Pulmonary artery endothelial cell (primary cell): ENCODE measurements around the gene TCF7L2. TPM values are rescaled to one million over a fixed set of nuclear protein-coding genes. Genes with fewer than 3 reads are reported as not detected.
"Not testable (repeated sequence)": the region's sequence is repeated elsewhere in the genome, so short reads cannot be mapped to it uniquely, and the experiment has no call there.

Experiments
- DNase-seq: peaks from one replicate; pipeline ENCODE4 v3.0.0-alpha.2; 2011; ENCODE audit warnings: low read depth, low spot score
- total RNA-seq: library from RNA; depleted of rRNA; stranded (reverse); fragments of >200 nt; gene quantifications from 2 replicates; pipeline ENCODE4 v1.2.3, GENCODE V29; 2014

The TCF7L2 gene
- total RNA-seq, 1 donor from 2014 or later, result 1.9 TPM

DNA sequence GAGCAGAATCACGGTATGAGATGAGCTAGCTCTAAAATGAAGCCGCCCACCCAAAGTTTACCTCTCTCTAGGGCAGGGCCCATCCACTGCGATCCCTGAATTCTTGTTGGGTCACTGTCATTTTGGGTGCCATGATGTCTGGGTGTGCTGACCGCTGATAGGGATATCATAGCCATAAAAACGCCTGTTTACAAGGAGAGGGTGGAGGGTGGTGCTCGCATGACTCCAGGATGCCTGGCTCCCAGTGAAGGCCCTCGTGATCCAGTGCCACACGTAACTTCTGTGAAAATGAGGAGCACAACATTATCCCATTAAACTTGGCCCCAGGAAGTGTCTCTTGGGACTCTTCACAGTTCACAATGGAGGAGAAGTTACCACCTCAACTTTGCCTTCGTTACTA, 139.5 kb downstream of the TCF7L2 start:
- no peak for DNase-seq

DNA sequence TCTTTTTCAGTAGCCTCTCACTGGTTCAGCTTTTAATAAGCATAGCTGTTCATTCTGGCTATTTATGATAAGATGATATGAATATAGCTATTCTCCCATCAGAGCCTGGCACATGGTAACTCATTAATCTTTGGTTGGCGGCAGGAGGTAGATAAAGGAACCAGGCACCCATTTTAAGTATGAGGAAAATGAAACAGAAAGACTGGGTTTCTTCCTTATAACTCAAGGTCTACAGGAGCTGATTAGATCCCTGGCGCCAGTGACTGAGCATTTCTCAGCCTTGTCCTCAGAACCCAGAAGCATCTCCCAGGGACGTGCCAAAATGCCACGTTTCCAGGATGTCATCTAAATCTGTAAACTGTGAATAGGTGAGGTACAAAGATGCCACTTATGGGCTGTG, 141.9 kb downstream of the TCF7L2 start:
- DNase-seq, result no peak

DNA sequence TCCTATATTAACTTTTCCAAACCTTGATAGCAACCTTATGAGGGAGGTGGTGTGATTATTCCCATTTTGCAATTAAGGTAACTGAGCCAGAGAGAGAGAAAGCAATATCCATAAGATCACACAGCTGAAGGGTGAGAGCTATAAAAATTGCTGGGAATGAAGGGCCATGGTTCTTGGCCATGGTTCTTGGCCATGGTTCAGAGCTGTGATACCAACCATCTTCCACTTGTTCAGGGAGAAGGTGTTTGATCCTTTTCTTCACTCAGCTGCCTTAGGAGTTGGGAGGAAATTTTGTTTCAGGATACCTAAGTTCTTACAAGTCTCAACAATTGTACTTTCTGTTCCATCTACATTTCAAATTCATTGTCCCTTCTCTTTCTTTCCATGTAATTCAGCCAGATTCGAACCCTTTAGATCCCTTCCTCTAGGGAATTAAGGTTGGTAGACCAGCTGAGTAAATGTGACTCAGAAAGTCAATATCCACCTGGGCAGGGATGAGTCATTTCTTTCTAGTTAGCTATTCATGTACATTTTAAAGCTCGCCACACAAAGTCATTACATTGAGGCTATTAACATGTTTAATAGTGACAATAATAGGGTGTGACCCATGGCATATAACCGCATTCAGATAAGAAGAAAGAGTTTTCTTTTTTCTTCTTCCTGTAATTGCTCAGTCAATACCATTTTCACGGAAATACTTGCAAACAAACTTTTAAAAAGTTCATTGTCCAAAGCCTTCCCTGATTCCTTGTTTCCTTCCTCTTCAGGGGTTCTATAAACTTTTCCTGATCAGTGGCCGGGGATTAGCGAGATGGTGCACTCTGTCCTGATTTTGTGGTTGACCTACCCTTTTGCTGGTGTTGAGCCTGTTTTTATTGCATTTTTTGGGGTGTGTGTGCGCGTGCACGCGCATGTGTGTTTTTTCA, 143.4 kb downstream of the TCF7L2 start:
- no peak for DNase-seq

DNA sequence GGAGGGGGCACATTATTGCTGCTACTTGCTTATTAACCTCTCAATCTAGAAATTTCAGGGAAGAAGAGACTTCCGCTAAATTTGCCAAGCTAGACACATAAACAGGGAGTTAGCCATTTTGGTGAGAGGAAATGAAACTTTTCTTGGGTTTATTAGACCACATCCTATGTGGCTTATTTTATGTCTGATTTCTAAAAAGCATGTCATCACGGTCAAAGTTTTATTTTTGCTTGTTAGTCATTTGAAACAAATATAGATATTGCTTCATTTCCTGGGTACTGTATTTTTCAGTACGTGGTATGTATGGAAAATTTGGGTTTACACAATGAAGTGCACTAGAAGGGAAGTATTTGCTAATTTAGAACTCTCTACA, 144.1 kb downstream of the TCF7L2 start:
- DNase-seq, result no peak

DNA sequence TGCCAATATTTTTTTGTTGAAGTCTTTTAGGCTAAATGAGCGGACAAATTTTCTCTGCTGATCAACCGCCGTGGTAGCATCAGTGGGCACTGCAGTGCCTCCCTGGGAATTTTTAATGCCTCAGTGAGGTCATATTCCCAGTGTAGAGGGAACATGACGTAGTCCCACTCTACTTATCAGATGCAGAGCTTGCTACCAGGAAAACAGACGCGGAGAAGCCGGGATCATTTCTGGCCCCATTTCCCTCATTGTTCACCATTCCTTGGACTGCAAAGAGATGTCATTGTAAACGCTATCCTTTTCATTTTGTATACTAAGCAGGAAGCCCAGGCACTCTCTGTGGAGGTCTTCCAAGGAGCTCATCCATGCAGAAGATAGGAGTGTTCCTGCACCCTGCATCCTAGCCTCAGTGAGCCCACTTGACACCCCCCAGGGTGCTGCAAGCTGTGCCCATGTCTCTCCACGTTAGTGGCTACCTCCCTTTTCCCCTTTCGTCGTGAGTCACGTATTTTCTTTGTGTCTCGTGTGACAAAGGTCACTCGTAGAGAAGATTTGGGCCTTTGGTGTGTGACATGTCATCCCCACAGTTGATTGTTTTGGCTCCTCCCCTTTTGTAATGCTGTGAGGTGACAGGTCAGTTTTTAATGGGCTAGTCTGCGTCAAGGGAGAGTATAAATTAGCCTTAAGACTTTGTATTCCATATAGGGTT, 145.5 kb downstream of the TCF7L2 start:
- DNase-seq, result no peak

DNA sequence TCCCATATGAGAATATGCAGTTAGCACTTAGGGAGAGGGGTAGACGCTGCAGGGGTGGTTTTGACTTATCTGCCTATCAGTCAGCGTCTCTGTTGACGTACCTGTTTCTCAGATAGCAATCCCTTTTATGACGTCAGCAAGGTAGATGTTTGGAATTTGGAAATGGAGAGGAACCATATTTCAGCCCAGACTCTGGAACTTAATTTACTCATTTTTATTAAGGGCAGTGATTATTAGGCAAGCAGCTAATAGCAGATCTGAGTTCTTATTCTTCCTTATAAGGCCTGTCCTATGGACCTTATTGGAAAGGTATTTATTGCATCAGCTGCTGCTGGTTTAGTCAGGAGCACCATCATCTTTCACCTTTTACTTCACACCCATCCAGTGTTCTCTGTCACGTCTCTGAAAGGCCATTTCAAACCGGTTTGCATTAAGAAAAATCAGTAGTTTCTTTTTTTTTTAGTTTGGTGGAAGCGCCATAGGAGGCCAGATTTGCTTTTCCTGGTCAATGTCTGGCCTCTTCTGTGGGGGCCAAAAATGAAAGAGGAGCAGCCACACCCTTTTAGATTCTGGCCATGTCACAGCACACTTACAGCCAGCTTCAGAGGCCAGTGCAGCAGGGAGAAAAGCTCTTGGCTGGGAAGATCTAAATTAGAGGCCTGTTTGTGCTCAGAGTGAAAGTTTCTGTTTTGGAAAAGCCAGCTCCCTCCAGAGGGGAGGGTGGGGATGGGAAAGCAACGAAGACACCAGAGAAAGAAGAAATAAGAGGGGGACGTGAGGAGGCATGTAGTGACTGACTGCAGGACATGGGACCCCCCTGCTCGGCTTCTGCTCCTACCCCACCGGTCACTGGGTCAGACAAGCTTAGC, 146.3 kb downstream of the TCF7L2 start:
- DNase-seq, result no peak

DNA sequence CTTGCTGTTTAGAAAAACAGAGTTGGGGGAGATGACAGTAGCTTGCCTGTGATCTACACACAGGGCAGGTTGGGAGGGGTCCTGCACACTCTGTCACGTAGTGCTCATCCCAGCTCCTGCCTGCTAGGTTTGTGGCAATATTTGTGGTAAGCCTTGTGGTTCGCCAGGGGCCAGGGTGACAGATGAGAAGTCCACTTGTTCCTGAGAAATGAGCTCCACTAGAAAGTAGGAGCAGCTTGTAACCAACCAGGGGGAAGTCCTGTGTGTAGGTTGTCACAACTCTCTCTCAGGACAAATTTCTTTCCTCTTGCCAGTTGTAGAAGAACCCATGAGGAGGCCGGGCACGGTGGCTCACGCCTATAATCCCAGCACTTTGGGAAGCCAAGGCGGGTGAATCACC, 147.0 kb downstream of the TCF7L2 start:
- DNase-seq, result no peak

DNA sequence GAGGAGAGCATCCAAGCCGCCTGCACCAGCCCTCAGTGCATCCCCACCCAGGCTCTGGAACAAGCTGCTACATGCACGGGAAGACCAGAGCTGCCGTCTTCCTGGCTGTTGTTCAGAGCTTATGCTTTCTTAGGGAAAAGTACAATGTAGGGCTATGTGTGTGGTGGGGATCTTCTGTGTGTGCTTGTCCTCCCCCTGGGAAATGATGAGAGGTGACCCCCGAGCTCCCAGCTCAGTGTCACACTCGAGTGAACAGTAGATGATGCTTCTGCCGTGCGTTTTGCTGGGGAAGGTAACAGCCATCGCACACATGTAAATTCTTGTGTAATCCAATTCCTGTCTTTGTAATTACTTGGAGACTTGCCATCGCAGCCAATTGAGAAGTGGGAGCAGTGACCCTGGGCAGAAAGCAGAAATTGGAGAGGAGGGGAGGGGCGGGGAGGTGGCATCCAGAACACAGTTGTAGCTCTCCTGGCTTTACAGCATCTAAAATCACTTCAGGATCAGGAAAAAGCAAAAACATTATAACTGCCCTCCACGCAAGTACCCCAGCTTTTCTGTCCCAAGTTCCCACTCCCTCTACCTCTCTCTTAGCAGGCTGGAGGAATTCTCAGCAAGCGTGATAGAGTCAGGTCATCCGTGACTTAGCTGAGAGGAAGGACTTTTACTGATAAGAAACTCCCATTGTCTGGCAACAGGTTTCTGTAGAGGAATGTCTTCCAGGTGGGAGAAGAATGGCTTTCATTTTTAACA, 149.6 kb downstream of the TCF7L2 start:
- no peak for DNase-seq

DNA sequence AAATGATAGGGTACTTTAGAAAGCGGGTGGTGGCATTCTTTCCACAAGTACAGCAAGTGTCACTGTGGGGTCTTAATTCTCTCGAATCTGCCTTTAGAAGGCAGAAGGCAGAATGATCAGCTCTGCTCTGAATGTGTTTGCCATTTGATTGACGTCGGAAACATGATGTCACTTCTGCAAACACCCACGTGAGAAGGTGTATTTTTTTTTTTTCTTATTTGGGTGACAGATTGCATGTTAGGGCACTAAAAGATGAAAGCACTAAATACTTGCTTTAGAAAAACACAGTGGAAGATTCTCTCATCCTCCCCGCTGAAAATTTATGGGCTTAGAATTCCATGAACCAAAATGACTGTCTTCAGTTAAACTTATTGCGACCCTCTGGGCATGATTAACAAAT, 150.2 kb downstream of the TCF7L2 start:
- no peak for DNase-seq

DNA sequence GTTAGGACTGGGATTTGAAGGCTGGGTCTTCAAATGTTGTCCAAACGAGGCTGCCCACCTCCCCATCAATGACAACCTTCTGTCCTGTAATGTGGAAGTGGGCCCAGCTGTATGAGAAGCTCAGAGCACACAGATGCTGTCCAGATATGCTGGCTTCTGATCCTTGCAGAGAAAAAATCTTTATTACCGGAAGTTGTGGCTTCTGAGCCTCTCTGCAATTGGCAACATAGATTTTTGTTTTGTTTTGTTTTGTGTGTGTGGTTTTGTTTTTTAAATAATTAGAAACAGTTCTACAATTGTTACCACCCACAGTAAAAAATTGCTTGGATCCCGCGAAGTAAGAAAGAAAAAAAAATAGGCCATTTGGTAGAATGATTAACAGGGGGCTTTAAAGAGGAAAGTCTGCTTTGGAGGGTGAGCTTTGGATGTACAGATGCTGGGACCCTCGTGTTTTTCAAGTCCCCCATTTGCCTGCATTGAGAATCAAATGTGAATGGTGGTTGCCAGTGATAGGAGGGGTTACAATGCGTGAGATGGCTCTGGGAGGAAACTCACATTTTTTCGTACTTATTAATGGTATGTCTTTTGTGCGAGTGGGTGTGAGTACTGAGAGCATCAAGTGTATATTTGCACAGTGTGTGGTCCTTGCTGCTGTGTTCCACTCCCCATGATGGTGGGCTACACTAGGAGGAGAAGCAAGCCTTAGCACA, 153.2 kb downstream of the TCF7L2 start:
- no peak for DNase-seq

DNA sequence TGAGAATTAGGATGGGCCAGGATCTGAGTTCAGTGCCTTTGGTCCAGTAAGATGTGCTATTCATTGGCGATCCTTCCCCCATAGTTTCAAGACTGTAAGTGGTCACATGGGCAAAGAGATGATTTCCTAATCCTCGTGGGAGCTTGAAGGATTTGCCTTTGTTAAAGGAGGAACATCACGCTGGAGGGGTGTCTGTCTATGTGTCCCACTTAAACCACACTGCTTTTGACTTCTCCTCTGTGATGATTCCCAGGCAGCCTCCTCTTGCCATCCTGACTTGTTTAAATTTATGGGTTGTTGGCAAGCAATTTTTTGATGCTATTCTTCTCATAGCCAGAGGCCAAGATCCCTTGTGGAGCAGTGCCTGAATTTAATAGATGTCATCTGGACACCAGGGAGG, 154.0 kb downstream of the TCF7L2 start:
- DNase-seq, result no peak

DNA sequence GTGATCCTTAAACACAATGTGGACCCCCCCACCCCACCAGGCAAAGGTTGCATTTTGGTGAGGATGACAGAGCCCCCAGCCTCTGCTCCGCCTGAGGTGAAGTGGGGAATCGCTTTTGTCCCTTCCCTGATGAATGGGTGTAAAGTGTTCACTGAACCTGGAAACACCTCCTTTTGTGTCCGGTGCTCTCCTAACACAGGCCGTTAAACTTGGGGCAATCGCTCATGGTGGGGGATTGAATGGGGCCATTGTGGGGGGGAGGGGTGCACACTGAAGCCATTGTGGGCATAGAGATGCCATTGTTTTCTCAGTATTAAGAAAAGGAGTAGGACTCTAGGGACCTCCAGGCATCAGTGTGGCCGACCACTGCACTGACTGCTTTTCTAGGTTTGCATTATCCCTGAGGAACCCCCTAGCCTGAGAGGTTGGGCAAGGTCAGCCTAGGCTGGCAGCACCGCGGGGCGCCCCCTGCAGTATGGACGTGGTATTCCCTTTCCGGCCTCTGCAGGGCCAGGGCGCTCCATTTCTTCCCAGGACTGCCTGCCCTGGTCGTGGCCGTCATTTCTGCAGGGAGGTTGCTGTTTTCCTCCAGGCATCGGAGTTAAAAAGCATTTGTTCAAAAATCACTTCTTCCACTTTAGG, 158.3 kb downstream of the TCF7L2 start:
- no peak for DNase-seq

DNA sequence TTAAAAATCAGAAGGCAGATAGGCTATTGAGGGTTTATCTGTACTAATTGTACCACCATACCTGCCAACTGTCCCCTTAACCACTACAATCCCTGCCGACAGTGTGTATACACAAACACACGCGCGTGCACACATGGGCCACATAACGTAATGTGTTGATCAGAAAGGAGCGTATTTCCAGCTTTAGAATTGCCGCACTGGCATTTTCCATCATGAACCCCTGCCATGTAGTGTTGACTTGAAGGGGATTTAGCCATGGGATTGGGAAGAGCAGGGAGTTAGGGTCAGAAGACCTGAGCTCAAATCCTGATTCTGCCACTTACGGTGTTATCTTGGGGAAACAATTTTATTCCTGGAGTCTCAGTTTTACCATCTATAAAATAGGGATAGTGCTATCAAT, 158.9 kb downstream of the TCF7L2 start:
- DNase-seq, result no peak

DNA sequence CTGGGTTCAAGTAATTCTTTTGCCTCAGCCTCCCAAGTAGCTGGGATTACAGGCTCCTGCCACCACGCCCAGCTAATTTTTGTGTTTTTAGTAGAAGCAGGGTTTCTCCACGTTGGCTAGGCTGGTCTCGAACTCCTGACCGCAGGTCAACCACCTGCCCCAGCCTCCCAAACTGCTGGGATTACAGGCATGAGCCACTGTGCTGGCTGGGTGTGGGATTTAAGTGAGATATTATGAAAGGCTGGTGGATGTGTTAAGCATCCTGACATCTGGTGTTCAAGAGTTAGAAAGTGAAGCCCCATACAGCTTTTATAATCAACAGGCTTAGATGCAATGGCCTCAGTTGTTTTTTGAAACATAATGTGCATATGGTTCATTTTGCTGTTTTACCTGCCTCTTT, 159.4 kb downstream of the TCF7L2 start:
- not testable (repeated sequence) for DNase-seq

DNA sequence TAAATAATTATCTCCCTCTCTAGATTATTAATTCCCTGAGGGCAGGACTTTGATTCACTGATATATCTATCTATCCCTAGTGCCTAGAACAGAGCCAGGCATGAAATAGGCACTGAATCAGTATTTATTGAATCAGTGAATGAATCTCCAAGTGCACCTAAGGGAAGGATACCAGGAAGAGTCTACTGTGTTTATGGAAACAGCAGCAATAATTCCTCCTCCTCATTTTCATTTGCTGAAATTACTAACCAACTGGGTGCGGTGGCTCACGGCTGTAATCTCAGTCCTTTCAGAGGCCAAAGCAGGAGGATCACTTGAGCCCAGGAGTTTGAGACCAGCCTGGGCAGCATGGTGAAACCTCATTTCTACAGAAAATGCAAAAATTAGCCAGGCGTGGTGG, 161.2 kb downstream of the TCF7L2 start:
- DNase-seq, result no peak

DNA sequence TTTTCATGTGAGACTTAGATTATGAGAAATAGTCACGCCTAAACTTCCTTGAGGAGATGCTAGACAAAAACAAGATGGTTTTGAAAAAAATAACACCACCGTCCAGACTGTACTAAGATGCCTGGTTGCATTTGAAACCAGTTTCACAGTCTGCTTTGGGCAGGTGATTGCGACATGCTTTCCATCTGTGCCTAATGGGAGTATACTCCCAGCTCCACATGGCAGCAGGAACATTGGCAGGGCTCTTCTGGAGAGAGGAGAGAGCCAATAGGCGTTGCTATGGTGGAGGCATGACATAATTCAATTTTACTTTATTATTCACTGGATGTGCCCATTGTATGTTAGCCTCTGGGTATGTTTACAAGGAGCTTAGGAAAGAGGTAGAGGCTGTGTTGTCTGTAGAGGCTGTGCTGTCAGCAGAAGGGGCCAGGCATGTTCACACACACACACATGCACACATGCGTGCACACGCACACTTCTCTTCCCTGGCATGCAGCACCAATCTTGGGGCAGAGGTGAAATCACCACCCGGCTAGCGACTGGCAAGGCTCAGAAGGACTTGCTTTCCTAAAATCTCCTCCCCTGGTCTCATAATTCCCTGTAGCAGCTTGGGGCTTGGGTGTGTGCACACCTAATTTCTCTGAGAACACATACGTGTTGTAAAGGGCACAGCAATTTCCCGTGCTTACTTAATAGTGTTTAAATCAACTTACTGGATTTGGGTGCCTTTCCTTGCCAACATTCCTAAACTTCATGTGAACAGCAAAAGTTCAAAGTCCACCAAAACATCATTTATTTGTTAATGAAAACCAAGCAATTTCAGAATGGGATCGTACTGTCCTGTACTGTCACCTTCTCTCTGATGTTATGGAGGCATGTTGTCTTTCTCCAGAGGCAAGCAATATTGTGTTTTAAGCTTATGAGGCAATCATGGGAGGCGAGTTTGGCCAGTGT, 162.1 kb downstream of the TCF7L2 start:
- no peak for DNase-seq

DNA sequence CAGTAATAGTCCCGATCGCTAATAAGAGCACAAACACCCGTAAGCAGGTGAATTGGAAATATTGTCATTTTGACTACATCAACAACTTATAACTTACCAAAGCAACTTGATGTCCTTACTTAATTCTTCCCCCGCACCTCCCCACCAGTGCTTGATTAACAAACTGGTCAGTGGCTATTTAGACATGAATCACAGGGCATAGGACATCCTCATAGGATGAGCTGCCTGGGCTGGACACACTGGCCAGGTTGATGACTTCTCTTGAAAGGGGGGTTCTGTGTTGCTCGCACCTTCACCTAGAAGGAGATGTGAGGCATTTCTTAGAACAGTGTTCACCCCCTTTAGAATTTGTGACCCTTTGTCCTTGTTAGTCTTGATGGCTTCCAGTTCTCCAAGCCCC, 163.2 kb downstream of the TCF7L2 start:
- no peak for DNase-seq

DNA sequence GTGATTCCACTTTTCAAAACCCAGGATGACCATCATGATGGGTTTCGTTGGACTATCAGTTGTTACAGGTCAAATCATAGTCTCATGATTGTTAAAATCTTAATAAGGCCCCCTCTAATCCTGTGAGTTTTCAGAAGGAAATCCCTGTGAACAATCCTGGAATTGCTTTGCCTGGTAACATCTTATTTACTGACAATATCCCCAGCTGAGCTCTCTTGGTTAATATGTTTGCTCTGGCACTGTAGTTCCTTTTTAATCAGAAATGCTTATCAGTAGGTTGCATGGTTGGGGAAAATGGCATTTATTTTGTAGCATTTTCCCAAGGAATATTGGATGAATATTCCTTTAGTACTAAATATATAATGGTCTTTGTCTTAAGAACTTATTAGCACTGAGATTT, 163.9 kb downstream of the TCF7L2 start:
- no peak for DNase-seq

DNA sequence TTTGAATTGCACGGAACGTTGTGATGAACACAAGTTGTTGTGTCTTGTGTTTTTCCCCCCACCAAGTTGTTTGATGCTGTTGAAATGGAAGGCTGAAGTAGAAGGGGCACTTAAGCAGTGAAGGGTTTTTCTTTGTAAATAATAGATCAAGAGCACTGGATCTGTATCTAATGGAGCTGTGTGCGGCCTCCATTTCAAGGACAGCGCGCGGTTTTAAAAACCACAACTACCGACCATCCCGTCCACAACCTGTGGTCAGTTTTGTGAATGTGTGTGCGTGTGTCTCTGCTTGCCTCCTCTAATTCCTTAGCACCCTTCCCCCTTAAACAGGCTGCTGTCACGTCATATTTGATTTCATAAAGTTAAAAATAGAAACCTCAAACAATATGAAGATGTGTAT, 165.5 kb downstream of the TCF7L2 start:
- no peak for DNase-seq
